Nephron (organoid): ENCODE measurements around the gene CRYZL1.
A peak's percentile ranks its signal among the peaks of the same experiment; 100 is the strongest.

Experiments
- H3K27ac Mint-ChIP-seq, 3 experiments: 2 replicates each; pipeline ENCODE4 v1.8.0; 2020; ENCODE audit warnings: mixed read lengths in 3 of 3, mild to moderate bottlenecking in 2 of 3, moderate library complexity in 1 of 3
- H3K27me3 Mint-ChIP-seq: 2 replicates; pipeline ENCODE4 v1.8.0; 2021; ENCODE audit warnings: low read depth, mild to moderate bottlenecking, moderate library complexity, mixed read lengths
- H3K36me3 Mint-ChIP-seq: 2 replicates; pipeline ENCODE4 v1.8.0; 2020; ENCODE audit warnings: low read depth, mixed read lengths
- H3K4me1 Mint-ChIP-seq: 2 replicates; pipeline ENCODE4 v1.8.0; 2020; ENCODE audit warnings: mixed read lengths
- H3K4me3 Mint-ChIP-seq, 3 experiments: 2 replicates each; pipeline ENCODE4 v1.8.0; 2020; ENCODE audit warnings: mild to moderate bottlenecking in 3 of 3, mixed read lengths in 3 of 3, moderate library complexity in 2 of 3
- H3K9me3 Mint-ChIP-seq: 2 replicates; pipeline ENCODE4 v1.8.0; 2020; ENCODE audit warnings: mixed read lengths
- CTCF ChIP-seq, 3 experiments: fragments of 200-600 bp; sonication (generic); IDR thresholded peaks; one replicate each; pipeline ENCODE4 v1.5.0; 2021; ENCODE audit warnings: antibody characterized with exemption in 3 of 3; ENCODE audit not compliant: unreplicated experiment in 3 of 3

CRYZL1 gene

GRCh38 chr21:33569991-33570390, 71.5 kb downstream of the CRYZL1 start:
- Mint-ChIP-seq H3K4me1 (no peaks in the 10 kb centered on the region), H3K27me3 (no peaks in the 10 kb centered on the region), H3K27ac (peak overlapping the region in 2 of 3 experiments; percentile 22 to 27)

DNA sequence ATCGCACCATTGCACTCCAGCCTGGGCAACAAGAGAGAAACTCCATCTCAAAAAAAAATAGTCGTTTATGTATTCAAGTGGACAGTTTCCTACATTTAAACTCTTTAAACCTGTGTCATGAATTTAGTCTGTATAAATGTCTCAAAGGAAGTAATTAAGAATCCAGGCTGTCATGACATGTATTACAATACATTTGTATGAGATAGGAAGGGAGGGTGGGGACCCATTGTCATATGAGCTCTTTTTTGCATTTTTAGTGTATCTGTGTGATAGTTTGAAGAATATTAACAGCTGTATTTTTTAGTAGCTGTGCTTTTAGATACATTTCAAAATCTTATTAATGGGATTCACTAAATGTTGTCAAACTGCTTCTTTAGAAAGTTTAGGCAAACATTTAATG, 73.1 kb downstream of the CRYZL1 start:
- Mint-ChIP-seq H3K4me3 (no peak overlapping the region), H3K4me1 (no peaks in the 10 kb centered on the region), H3K36me3 (peaks cover 57% of the 10 kb centered on the region), H3K27me3 (no peaks in the 10 kb centered on the region), H3K27ac (no peak overlapping the region), H3K9me3 (no peaks in the 10 kb centered on the region)
- TF ChIP-seq CTCF (IDR thresholded peaks at IDR 0.05; ENCODE audit: unreplicated experiment in 3 of 3), result no peak

More at GRCh38 chr21:33569991-33570390, 71.5 kb downstream of the CRYZL1 start:
- Mint-ChIP-seq H3K9me3 (no peaks in the 10 kb centered on the region), H3K36me3 (peaks cover 65% of the 10 kb centered on the region), H3K4me3 (no peak overlapping the region)
- TF ChIP-seq CTCF (IDR thresholded peaks at IDR 0.05; ENCODE audit: unreplicated experiment in 3 of 3), result no peak

- Mint-ChIP-seq H3K36me3 (peaks cover 57% of the 10 kb centered on the region), H3K9me3 (no peaks in the 10 kb centered on the region), H3K4me3 (no peak overlapping the region), H3K27ac (peak overlapping the region in 1 of 3 experiments; percentile 12), H3K27me3 (no peaks in the 10 kb centered on the region), H3K4me1 (no peaks in the 10 kb centered on the region)
- TF ChIP-seq CTCF (IDR thresholded peaks at IDR 0.05; ENCODE audit: unreplicated experiment in 3 of 3), result no peak
Measured at GRCh38 chr21:33567914-33568313, 73.6 kb downstream of the CRYZL1 start.

GRCh38 chr21:33566514-33566913, 75.0 kb downstream of the CRYZL1 start:
- Mint-ChIP-seq H3K4me3 (no peak overlapping the region), H3K9me3 (no peaks in the 10 kb centered on the region), H3K27ac (no peak overlapping the region), H3K27me3 (no peaks in the 10 kb centered on the region), H3K36me3 (peaks cover 52% of the 10 kb centered on the region), H3K4me1 (no peaks in the 10 kb centered on the region)
- no peak for TF ChIP-seq CTCF (IDR thresholded peaks at IDR 0.05; ENCODE audit: unreplicated experiment in 3 of 3)

- Mint-ChIP-seq H3K27ac (no peak overlapping the region), H3K4me1 (no peaks in the 10 kb centered on the region), H3K4me3 (no peak overlapping the region), H3K9me3 (no peaks in the 10 kb centered on the region), H3K36me3 (peaks cover 65% of the 10 kb centered on the region), H3K27me3 (no peaks in the 10 kb centered on the region)
- TF ChIP-seq CTCF (IDR thresholded peaks at IDR 0.05; ENCODE audit: unreplicated experiment in 3 of 3), result no peak
Measured at GRCh38 chr21:33562389-33562788, 79.2 kb downstream of the CRYZL1 start.

DNA sequence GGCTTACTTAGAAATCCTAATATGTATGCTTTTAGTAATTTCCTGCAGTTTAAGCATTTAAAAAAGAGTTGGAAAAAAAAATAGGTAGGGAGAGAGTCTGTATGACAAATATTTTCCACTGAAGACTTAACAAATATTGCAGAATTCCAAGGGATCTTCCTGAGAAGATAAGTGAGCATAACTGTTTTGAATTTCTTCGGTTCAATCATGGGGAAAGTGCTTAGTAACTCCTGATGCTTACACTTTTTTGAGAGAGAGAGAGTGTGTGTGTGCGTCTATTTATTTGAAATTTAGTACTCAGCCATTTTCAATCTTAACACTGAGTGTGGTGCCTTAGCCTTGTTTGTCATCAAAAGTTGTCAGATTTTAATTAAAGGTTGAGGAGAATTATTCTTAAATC, 80.2 kb downstream of the CRYZL1 start:
- TF ChIP-seq CTCF (IDR thresholded peaks at IDR 0.05; ENCODE audit: unreplicated experiment in 3 of 3), result no peak
- Mint-ChIP-seq H3K27me3 (no peaks in the 10 kb centered on the region), H3K36me3 (peaks cover 70% of the 10 kb centered on the region), H3K27ac (peak overlapping the region in 1 of 3 experiments; percentile 27), H3K4me3 (no peak overlapping the region), H3K9me3 (no peaks in the 10 kb centered on the region), H3K4me1 (no peaks in the 10 kb centered on the region)
